ENCODE results near the gene CCDC142.
"Not testable (repeated sequence)": the region's sequence is repeated elsewhere in the genome, so short reads cannot be mapped to it uniquely, and the experiment has no call there.

- TF ChIP-seq CTCF, POLR2A (IDR thresholded peaks at IDR 0.05): not testable (repeated sequence)
Measured at GRCh38 chr2:74442483-74443297, 40.1 kb downstream of the CCDC142 start.
